Gastroesophageal sphincter (tissue), 2 donors: ENCODE results near the gene DCLK2.

Source experiments
- EP300 ChIP-seq: sonication (generic); formaldehyde crosslinking; IDR thresholded peaks from one replicate; pipeline ENCODE4 v1.6.1; 2017; ENCODE audit warnings: antibody characterized with exemption, mild to moderate bottlenecking
- POLR2A ChIP-seq, 2 donors: fragments of 450-650 bp; IDR thresholded peaks; one replicate each; pipeline ENCODE4 v1.6.1; 2017; ENCODE audit warnings: antibody characterized with exemption in 2 of 2, mild to moderate bottlenecking in 2 of 2, moderate library complexity in 1 of 2
- POLR2AphosphoS5 ChIP-seq: sonication (generic); formaldehyde crosslinking; IDR thresholded peaks from one replicate; pipeline ENCODE4 v1.6.1; 2017; ENCODE audit warnings: antibody characterized with exemption

GRCh38 chr4:150145946-150146340, 67.7 kb downstream of the DCLK2 start:
- TF ChIP-seq POLR2A (IDR thresholded peaks at IDR 0.05) (no peak), EP300 (no peak), POLR2AphosphoS5 (no peak)
